MM.1S (cell line): Measurements from ENCODE around the gene NXN.

Source experiments
- DNase-seq: peaks from one replicate; pipeline ENCODE4 v3.0.0-alpha.2; 2015
- H2AFZ ChIP-seq: fragments of 300-600 bp; sonication (generic); 2 replicates; pipeline ENCODE4 v1.6.0; 2016; ENCODE audit warnings: antibody characterized with exemption, low read length
- H3F3A ChIP-seq: fragments of 300-600 bp; sonication (generic); 2 replicates; pipeline ENCODE4 v1.6.1; 2016; ENCODE audit warnings: mild to moderate bottlenecking, antibody characterized with exemption, low read length, moderate library complexity, mixed read lengths; ENCODE audit not compliant: insufficient read depth
- H3K27ac ChIP-seq: fragments of 300-600 bp; sonication (generic); 2 replicates; pipeline ENCODE4 v1.5.1; 2016; ENCODE audit warnings: mild to moderate bottlenecking, low read length
- H3K27me3 ChIP-seq: fragments of 300-600 bp; sonication (generic); replicated peaks from 2 replicates; pipeline ENCODE4 v1.6.0; 2016; ENCODE audit warnings: low read length; ENCODE audit not compliant: insufficient read depth
- H3K36me3 ChIP-seq: fragments of 300-600 bp; sonication (generic); replicated peaks from 2 replicates; pipeline ENCODE4 v1.6.1; 2016; ENCODE audit warnings: mild to moderate bottlenecking, low read length, mixed read lengths; ENCODE audit not compliant: insufficient read depth
- H3K4me1 ChIP-seq: fragments of 300-600 bp; sonication (generic); 2 replicates; pipeline ENCODE4 v1.6.1; 2016; ENCODE audit warnings: low read length, mixed read lengths
- H3K4me2 ChIP-seq: fragments of 300-600 bp; sonication (generic); 2 replicates; pipeline ENCODE4 v1.6.0; 2016; ENCODE audit warnings: low read depth, low read length
- H3K4me3 ChIP-seq: fragments of 300-600 bp; sonication (generic); 2 replicates; pipeline ENCODE4 v1.5.1; 2016; ENCODE audit warnings: low read length, mixed read lengths
- H3K79me2 ChIP-seq: fragments of 300-600 bp; sonication (generic); 2 replicates; pipeline ENCODE4 v1.6.1; 2016; ENCODE audit warnings: mixed run types, low read length, mixed read lengths
- H3K9ac ChIP-seq: fragments of 300-600 bp; sonication (generic); 2 replicates; pipeline ENCODE4 v1.6.1; 2016; ENCODE audit warnings: low read length, mixed read lengths
- H3K9me2 ChIP-seq: fragments of 300-600 bp; sonication (generic); replicated peaks from 2 replicates; pipeline ENCODE4 v1.6.1; 2016; ENCODE audit warnings: mild to moderate bottlenecking, low read length, mixed read lengths; ENCODE audit not compliant: insufficient read depth
- H3K9me3 ChIP-seq: fragments of 300-600 bp; sonication (generic); replicated peaks from 2 replicates; pipeline ENCODE4 v1.6.1; 2016; ENCODE audit warnings: mild to moderate bottlenecking, low read length, mixed read lengths; ENCODE audit not compliant: insufficient read depth
- H4K20me1 ChIP-seq: fragments of 300-600 bp; sonication (generic); 2 replicates; pipeline ENCODE4 v1.6.1; 2016; ENCODE audit warnings: mild to moderate bottlenecking, low read length, moderate library complexity, mixed read lengths; ENCODE audit not compliant: insufficient read depth
- EZH2 ChIP-seq: fragments of 300-600 bp; sonication (generic); optimal IDR thresholded peaks from 2 replicates; pipeline ENCODE3; 2017; ENCODE audit warnings: low read depth, mild to moderate bottlenecking, antibody characterized with exemption, low read length, mixed read lengths
- EZH2phosphoT487 ChIP-seq: fragments of 300-600 bp; sonication (generic); IDR thresholded peaks from 2 replicates; pipeline ENCODE4 v1.6.1; 2018; ENCODE audit warnings: antibody characterized with exemption, low read length
- TF ChIP-seq, protein P1 (sequence below): fragments of 300-600 bp; sonication (generic); IDR thresholded peaks from 2 replicates; pipeline ENCODE4 v1.5.1; 2016; ENCODE audit warnings: antibody characterized with exemption, low read length, mixed read lengths

Gene NXN

DNA sequence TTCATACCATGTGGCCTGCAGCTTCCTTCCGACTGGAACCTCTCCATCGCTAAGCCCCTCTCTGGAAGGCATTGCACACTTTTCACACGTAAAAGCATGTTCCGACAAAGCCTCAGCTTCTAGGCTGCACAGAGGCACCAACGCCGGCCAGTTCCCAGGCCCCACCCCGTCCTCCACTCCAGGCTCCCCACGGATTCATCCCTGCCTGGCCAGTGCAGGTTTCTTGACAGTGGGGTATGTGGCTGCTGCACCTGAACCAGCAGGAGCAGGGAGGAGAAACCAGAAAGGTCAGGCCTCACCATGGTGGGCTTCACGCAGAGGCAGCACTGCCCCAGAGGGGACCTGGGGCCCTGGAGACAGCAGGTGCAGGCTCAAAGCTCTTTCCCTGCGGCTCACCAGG lies 31.6 kb upstream of the NXN start:
- no peak overlapping the region for H3K4me3 ChIP-seq
- no peak overlapping the region for H3K4me2 ChIP-seq
- no peak for TF ChIP-seq EZH2phosphoT487
- TF ChIP-seq EZH2: no peak
- TF ChIP-seq, protein P1, sequence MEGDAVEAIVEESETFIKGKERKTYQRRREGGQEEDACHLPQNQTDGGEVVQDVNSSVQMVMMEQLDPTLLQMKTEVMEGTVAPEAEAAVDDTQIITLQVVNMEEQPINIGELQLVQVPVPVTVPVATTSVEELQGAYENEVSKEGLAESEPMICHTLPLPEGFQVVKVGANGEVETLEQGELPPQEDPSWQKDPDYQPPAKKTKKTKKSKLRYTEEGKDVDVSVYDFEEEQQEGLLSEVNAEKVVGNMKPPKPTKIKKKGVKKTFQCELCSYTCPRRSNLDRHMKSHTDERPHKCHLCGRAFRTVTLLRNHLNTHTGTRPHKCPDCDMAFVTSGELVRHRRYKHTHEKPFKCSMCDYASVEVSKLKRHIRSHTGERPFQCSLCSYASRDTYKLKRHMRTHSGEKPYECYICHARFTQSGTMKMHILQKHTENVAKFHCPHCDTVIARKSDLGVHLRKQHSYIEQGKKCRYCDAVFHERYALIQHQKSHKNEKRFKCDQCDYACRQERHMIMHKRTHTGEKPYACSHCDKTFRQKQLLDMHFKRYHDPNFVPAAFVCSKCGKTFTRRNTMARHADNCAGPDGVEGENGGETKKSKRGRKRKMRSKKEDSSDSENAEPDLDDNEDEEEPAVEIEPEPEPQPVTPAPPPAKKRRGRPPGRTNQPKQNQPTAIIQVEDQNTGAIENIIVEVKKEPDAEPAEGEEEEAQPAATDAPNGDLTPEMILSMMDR: no peak
- no peaks in the 10 kb centered on the region for H3K27me3 ChIP-seq
- no peaks in the 10 kb centered on the region for H3K36me3 ChIP-seq
- no peak for DNase-seq
- no peak overlapping the region for H2AFZ ChIP-seq
- H3K4me1 ChIP-seq: no peaks in the 10 kb centered on the region
- H3K9me3 ChIP-seq: no peaks in the 10 kb centered on the region
- H3K79me2 ChIP-seq: no peaks in the 10 kb centered on the region
- no peaks in the 10 kb centered on the region for H3F3A ChIP-seq
- no peaks in the 10 kb centered on the region for H3K9me2 ChIP-seq
- H3K9ac ChIP-seq: no peak overlapping the region
- H3K27ac ChIP-seq: no peak overlapping the region
- no peaks in the 10 kb centered on the region for H4K20me1 ChIP-seq

DNA sequence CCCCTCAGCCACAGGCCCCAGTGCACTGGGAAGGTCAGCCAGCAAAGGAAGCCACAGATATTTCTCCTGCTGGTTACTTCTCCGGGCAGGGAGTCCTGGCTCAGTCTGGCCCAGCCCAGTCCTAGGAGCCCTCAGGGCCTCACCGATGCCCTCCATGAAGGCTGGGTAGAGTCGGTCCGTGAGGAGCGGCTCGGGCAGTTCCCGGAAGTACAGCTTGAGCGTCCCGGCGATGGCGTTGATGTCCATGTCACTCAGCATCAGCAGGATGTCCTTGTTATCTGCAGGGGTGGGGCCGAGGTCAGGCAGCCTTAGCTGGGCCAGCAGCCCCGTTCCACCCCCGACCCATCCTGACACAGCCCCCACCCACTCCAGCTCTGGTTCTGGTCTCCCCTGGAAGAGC lies 31.0 kb upstream of the NXN start:
- Histone ChIP-seq H3K36me3 (no peaks in the 10 kb centered on the region), H3K27ac (no peak overlapping the region), H3K4me3 (no peak overlapping the region), H3K9ac (no peak overlapping the region), H3K9me2 (no peaks in the 10 kb centered on the region), H2AFZ (no peak overlapping the region), H3K4me1 (no peaks in the 10 kb centered on the region), H3K27me3 (no peaks in the 10 kb centered on the region), H3K4me2 (no peak overlapping the region), H3K79me2 (no peaks in the 10 kb centered on the region), H3K9me3 (no peaks in the 10 kb centered on the region), H3F3A (no peaks in the 10 kb centered on the region), H4K20me1 (no peaks in the 10 kb centered on the region)
- TF ChIP-seq EZH2: no peak
- TF ChIP-seq, protein P1: no peak
- DNase-seq: no peak

DNA sequence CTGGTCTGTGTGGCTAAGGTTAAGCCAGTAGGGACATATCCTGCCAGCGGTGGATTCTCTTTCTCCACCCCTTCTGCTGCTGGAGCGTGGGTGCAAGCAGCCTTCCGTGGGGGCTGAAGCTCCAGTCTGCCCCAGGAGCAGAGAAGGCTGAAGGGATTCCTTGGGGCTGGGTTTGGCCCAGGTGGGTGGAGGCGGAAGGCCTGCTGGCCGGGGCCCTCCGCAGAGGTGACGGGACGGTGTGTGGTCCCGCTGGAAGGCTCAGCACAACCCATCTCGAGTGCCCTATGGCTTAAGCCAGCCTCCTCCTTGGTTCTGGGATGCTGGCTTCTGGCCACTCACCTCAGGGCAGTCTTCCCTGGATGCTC lies 30.5 kb upstream of the NXN start:
- no peaks in the 10 kb centered on the region for H3K9me2 ChIP-seq
- no peak for DNase-seq
- H3K27ac ChIP-seq: no peak overlapping the region
- no peak overlapping the region for H3K4me3 ChIP-seq
- no peaks in the 10 kb centered on the region for H3K27me3 ChIP-seq
- H3K9me3 ChIP-seq: no peaks in the 10 kb centered on the region
- H3F3A ChIP-seq: no peaks in the 10 kb centered on the region
- H2AFZ ChIP-seq: no peak overlapping the region
- H3K4me1 ChIP-seq: no peaks in the 10 kb centered on the region
- H3K36me3 ChIP-seq: no peaks in the 10 kb centered on the region
- H4K20me1 ChIP-seq: no peaks in the 10 kb centered on the region
- no peak overlapping the region for H3K9ac ChIP-seq
- H3K79me2 ChIP-seq: no peaks in the 10 kb centered on the region
- TF ChIP-seq, protein P1: no peak
- TF ChIP-seq EZH2: no peak
- TF ChIP-seq EZH2phosphoT487: no peak
- H3K4me2 ChIP-seq: no peak overlapping the region
